ENCODE measurements around the gene EHD4. TPM values are rescaled to one million over a fixed set of nuclear protein-coding genes. Genes with fewer than 3 reads are reported as not detected.
A peak's percentile ranks its signal among the peaks of the same experiment; 100 is the strongest.

The EHD4 gene
- total RNA-seq (2021; fragmentation: NEBNext Ultra II Directional; extraction: Animal tissue kit (Norgen Biotek cat#: 25700)): 10 to 100 TPM; 14.1 to 21.8 (median 18.1) TPM
- long read RNA-seq, full-length matches to known transcripts: 30 of 36 reads
- long read RNA-seq, partial matches to known transcripts: 4 of 36 reads
- long read RNA-seq, other reads (novel, unspliced or antisense): 2 of 36 reads

DNA sequence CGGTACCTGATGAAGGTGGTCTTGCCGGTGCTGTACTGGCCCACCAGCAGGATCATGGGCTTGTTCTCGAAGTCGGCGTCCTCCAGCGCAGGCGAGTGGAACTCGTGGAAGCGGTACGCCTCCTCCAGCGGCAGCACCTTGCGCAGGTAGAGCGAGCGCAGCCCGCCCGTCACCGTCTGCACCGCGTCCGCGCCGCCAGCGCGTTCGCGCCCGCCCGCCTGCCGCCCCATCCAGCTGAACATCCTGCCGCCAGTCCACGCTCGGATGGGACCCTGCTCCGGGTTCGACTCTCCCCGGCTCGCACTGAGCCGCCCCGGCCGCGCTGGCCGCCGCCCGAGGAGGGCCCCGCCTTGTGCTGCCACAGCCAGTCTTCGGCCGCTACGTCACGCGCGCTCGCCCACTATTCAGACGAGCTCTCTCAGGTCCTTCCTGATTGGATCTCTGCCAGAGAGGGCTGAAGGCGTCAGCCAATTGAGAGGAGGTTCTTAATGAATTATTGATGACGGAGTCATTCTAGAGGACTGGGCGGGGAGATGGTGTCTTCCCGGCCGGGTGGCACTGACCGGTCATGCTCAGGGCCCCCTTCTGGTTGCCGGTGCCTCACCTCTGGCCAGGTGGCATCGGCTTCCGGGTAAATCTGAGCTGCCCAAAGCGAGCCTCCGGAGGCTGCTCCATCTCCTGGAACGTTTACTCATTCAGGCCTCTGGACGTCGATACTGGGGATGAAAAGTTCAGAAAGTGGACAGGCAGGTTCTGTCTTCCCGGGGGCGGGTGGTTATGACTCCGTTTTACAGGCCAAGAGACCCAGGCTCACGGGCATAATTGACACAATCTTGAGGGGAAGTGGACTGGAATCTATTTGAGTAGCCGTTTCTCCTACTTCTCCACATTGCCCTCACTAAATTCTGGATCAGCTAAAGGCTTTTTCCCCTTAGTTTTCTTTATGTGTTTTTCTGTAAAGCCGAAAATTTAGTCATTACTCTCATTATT is at the start of gene EHD4:
EHD4 (minus strand) TSS at position 305 of the 990 bp plus-strand sequence; CDS start at position 242, 63 bp downstream.
- H3K36me3 Mint-ChIP-seq (ENCODE audit: low read depth): no peaks in the 10 kb centered on the region
- H3K27ac Mint-ChIP-seq: peak within 1 kb of the TSS; percentile 87
- peak within 1 kb of the TSS; percentile 90 for H3K4me3 Mint-ChIP-seq
- peaks cover 10% of the 10 kb centered on the region for H3K27me3 Mint-ChIP-seq (ENCODE audit: insufficient read depth)
- peak; percentile 99 for DNase-seq
- peaks cover 37% of the 10 kb centered on the region for H3K4me1 Mint-ChIP-seq (ENCODE audit: low read depth)
- H3K9me3 Mint-ChIP-seq: no peaks in the 10 kb centered on the region
- TF ChIP-seq, protein P1, sequence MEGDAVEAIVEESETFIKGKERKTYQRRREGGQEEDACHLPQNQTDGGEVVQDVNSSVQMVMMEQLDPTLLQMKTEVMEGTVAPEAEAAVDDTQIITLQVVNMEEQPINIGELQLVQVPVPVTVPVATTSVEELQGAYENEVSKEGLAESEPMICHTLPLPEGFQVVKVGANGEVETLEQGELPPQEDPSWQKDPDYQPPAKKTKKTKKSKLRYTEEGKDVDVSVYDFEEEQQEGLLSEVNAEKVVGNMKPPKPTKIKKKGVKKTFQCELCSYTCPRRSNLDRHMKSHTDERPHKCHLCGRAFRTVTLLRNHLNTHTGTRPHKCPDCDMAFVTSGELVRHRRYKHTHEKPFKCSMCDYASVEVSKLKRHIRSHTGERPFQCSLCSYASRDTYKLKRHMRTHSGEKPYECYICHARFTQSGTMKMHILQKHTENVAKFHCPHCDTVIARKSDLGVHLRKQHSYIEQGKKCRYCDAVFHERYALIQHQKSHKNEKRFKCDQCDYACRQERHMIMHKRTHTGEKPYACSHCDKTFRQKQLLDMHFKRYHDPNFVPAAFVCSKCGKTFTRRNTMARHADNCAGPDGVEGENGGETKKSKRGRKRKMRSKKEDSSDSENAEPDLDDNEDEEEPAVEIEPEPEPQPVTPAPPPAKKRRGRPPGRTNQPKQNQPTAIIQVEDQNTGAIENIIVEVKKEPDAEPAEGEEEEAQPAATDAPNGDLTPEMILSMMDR (IDR thresholded peaks at IDR 0.05): peak; percentile 66

DNA sequence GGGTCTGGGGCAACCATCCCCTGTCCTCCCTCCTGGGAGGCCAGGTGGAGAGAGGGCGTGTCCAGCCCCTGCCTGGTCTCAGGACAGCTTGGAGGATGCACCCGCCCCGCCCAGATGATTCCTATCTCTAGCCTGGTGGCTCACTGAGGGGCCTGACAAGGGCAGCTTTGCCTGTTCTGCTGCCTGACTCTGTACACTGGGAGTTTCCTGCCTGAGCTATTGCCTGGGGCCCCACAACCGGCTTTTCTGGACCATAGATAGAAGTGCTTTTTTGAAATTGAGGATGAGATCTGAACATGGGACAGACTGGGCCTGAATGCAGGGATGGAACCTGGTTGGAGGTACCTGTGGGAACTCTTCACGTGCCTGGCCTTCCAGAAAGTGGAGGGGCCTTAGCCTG is 49.2 kb upstream of the EHD4 start:
- DNase-seq: no peak
- H3K9me3 Mint-ChIP-seq: no peaks in the 10 kb centered on the region
- peaks cover 35% of the 10 kb centered on the region for H3K27me3 Mint-ChIP-seq (ENCODE audit: insufficient read depth)
- TF ChIP-seq, protein P1 (IDR thresholded peaks at IDR 0.05): no peak
- no peak overlapping the region for H3K4me3 Mint-ChIP-seq
- H3K27ac Mint-ChIP-seq: no peak overlapping the region
- H3K4me1 Mint-ChIP-seq (ENCODE audit: low read depth): no peaks in the 10 kb centered on the region
- no peaks in the 10 kb centered on the region for H3K36me3 Mint-ChIP-seq (ENCODE audit: low read depth)

DNA sequence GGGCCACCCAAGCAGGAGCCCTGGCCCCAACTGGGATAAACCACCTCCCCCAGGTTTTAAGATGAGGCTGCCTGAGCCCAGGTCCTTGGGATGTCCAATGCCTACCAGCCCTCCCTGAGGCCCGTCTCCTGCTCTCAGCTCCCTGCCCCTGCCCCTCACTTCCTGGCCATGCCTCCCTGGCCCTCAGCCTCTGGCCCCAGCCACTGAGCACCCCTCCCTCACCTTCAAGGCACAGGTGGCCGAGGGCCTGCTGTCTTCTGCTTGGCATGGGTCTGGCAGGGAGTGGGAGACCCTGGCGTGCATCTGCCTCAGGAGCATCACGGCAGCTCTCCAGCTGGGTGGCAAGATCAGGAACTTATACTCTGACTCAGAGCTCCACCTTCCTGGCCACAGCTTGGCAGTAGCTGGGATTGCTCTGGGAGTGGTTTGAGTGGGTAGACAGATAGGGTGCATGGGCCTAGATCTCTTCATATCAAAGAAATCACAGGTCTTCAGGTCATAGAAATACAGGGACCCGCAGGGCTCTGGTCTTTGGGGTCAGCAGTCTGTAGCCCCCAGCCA is 48.4 kb upstream of the EHD4 start, which contains the start of gene PLA2G4E:
PLA2G4E (minus strand) TSS at position 330 of the 561 bp plus-strand sequence; CDS start at position 318, 12 bp downstream.
- no peak for DNase-seq
- H3K4me3 Mint-ChIP-seq: no peak within 1 kb of the TSS
- H3K4me1 Mint-ChIP-seq (ENCODE audit: low read depth): no peaks in the 10 kb centered on the region
- no peaks in the 10 kb centered on the region for H3K36me3 Mint-ChIP-seq (ENCODE audit: low read depth)
- TF ChIP-seq, protein P1 (IDR thresholded peaks at IDR 0.05): no peak
- H3K9me3 Mint-ChIP-seq: no peaks in the 10 kb centered on the region
- peaks cover 34% of the 10 kb centered on the region for H3K27me3 Mint-ChIP-seq (ENCODE audit: insufficient read depth)
- no peak within 1 kb of the TSS for H3K27ac Mint-ChIP-seq

DNA sequence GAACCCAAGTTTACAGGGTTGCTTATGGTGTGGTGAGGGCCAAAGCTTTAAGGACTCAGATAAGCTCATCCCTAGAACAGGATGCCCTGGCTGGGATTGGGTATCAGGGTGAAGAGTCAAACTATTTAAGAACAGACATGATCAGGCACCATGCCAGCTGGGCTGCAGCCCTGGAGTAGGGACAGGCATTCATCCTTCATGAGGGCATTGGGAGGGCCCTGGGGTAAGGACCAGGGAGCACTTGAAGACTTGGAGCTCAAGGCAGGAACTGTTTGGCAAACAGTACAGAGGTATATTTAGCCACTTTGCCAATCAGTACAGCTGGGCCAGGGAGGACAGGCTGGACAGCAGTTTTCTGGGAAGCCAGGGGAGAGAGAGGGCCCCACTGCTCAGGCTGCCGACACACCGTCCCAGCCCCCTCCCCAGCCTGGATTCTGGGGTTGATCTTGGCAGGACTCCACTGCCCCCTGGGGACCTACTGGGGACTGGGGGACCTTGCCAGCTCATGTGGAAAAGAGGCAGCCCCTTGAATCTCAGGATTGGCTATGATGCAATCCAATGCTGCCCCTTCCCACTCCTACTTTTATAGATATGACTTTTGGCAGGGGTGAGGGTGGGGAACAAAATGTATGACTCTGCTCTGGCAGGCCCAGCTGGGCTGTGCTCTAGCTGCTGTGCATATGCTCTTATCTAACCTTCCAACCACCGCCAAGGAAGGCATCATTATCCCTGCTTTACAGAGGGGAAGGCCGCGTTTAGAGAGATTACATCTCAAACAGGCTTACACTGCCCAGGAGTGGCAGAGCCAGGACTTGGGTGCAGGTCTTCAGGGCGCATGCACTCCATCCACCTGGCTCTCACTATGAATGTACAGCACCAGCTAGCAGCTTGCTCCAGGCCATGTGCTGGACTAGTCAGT is 46.2 kb upstream of the EHD4 start:
- H3K4me1 Mint-ChIP-seq (ENCODE audit: low read depth): no peaks in the 10 kb centered on the region

More for the DNA sequence above, 46.2 kb upstream of the EHD4 start:
- Mint-ChIP-seq H3K27me3 (ENCODE audit: insufficient read depth) (peaks cover 40% of the 10 kb centered on the region), H3K36me3 (ENCODE audit: low read depth) (no peaks in the 10 kb centered on the region), H3K4me3 (no peak overlapping the region), H3K27ac (no peak overlapping the region), H3K9me3 (no peaks in the 10 kb centered on the region)
- TF ChIP-seq, protein P1 (IDR thresholded peaks at IDR 0.05): no peak
- DNase-seq: no peak

Data from HFFc6 (cell line).